MCF 10A (cell line): ENCODE data around the gene DCUN1D3. TPM values are rescaled to one million over a fixed set of nuclear protein-coding genes. Genes with fewer than 3 reads are reported as not detected.

Experiments used
- BruUV-seq: library from RNA; stranded (reverse); fragments of 400-500 nt; replicated peaks from 2 replicates; lab custom pipeline; 2021; lab: Mats Ljungman, UMichigan
- CTCF ChIA-PET: fragments of 300-600 bp; sonication (Branson Sonifier 250); formaldehyde crosslinking; extraction: SDS; loops from one replicate; lab custom pipeline; 2021; ENCODE audit warnings: antibody characterized with exemption, inconsistent platforms; lab: Yijun Ruan, JAX
- POLR2A ChIA-PET: fragments of 300-600, 350-650 bp; sonication (Branson Sonifier 250); formaldehyde crosslinking; extraction: SDS; loops from one replicate; lab custom pipeline; 2020; ENCODE audit warnings: antibody characterized with exemption, inconsistent platforms; lab: Yijun Ruan, JAX
- DNase-seq: peaks from one replicate; pipeline ENCODE4 v3.0.0-alpha.2; 2018; ENCODE audit not compliant: unreplicated experiment
- H3K27ac Mint-ChIP-seq: one replicate; pipeline ENCODE4 v1.8.0; 2022; ENCODE audit warnings: mild to moderate bottlenecking, low read depth, mixed read lengths; ENCODE audit not compliant: unreplicated experiment
- H3K27me3 Mint-ChIP-seq: one replicate; pipeline ENCODE4 v1.8.0; 2022; ENCODE audit warnings: mixed read lengths; ENCODE audit not compliant: insufficient read depth, unreplicated experiment
- H3K36me3 Mint-ChIP-seq: one replicate; pipeline ENCODE4 v1.8.0; 2022; ENCODE audit warnings: mild to moderate bottlenecking, moderate library complexity, mixed read lengths; ENCODE audit not compliant: insufficient read depth, unreplicated experiment
- H3K4me1 Mint-ChIP-seq: one replicate; pipeline ENCODE4 v1.8.0; 2022; ENCODE audit warnings: mixed read lengths; ENCODE audit not compliant: insufficient read depth, unreplicated experiment
- H3K4me3 Mint-ChIP-seq: one replicate; pipeline ENCODE4 v1.8.0; 2022; ENCODE audit warnings: mild to moderate bottlenecking, moderate library complexity, mixed read lengths; ENCODE audit not compliant: unreplicated experiment
- H3K9me3 Mint-ChIP-seq: one replicate; pipeline ENCODE4 v1.8.0; 2022; ENCODE audit warnings: mixed read lengths; ENCODE audit not compliant: unreplicated experiment
- intact Hi-C: fragments of 100-400 bp; cut with micrococcal nuclease; formaldehyde crosslinking; loops from 2 replicates; pipeline ENCODE4 v1.14.1; 2022
- total RNA-seq: library from RNA; stranded (reverse); gene quantifications from 2 replicates; pipeline ENCODE4 v1.2.3, GENCODE V29; 2022
- TF ChIP-seq, protein P1 (sequence below): fragments of 200-600 bp; IDR thresholded peaks from one replicate; pipeline ENCODE4 v1.8.0; 2022; ENCODE audit warnings: antibody characterized with exemption, mild to moderate bottlenecking; ENCODE audit not compliant: unreplicated experiment

The DCUN1D3 gene
- total RNA-seq, 1 experiment from 2014 or later = 31.7 TPM

DNA sequence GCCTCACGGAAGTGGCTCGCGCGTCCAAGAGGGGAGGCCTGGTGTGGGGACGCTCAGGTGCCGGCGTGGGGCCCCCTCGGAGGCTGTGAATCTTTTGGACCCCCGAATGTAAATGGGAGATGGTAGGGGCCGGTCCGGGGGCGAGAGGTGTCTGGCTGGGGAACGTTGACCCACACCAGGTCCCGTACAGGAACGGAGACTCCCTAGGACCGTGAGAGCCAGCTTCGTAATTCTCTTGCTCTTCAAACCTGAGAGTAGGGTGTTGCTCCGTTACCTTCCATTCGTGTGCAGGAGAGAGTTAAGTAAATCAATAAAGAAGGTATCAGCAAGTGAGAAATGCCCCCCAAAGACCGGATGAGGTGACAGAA is 894 bp upstream of the DCUN1D3 start:
- ChIA-PET CTCF (interaction anchor here (0.6 to 5.3 kb wide), 5 partner anchors 34 to 195 kb away, joined by 3 to 47 read pairs (median 4); no protein-coding TSS in a partner anchor), POLR2A (interaction anchor here (0.7 to 16.0 kb wide), 11 partner anchors 8 to 401 kb away, joined by 3 to 343 read pairs (median 17); partner anchors contain the start of genes ERI2, LDAF1 and REXO5)
- H3K27ac Mint-ChIP-seq = peak overlapping the region; percentile 97
- H3K9me3 Mint-ChIP-seq = no peaks in the 10 kb centered on the region
- BruUV-seq = TSS peak; percentile 57
- peaks cover 65% of the 10 kb centered on the region for H3K4me1 Mint-ChIP-seq
- DNase-seq = peak; percentile 33
- H3K36me3 Mint-ChIP-seq = peaks cover 41% of the 10 kb centered on the region
- TF ChIP-seq, protein P1, sequence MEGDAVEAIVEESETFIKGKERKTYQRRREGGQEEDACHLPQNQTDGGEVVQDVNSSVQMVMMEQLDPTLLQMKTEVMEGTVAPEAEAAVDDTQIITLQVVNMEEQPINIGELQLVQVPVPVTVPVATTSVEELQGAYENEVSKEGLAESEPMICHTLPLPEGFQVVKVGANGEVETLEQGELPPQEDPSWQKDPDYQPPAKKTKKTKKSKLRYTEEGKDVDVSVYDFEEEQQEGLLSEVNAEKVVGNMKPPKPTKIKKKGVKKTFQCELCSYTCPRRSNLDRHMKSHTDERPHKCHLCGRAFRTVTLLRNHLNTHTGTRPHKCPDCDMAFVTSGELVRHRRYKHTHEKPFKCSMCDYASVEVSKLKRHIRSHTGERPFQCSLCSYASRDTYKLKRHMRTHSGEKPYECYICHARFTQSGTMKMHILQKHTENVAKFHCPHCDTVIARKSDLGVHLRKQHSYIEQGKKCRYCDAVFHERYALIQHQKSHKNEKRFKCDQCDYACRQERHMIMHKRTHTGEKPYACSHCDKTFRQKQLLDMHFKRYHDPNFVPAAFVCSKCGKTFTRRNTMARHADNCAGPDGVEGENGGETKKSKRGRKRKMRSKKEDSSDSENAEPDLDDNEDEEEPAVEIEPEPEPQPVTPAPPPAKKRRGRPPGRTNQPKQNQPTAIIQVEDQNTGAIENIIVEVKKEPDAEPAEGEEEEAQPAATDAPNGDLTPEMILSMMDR = no peak
- intact Hi-C loops = loop anchor here (2.0 to 5.0 kb wide), 3 partner anchors 94 to 401 kb away; partner anchors contain the start of genes ERI2 and REXO5
- H3K4me3 Mint-ChIP-seq = peak overlapping the region; percentile 75
- H3K27me3 Mint-ChIP-seq = no peaks in the 10 kb centered on the region

DNA sequence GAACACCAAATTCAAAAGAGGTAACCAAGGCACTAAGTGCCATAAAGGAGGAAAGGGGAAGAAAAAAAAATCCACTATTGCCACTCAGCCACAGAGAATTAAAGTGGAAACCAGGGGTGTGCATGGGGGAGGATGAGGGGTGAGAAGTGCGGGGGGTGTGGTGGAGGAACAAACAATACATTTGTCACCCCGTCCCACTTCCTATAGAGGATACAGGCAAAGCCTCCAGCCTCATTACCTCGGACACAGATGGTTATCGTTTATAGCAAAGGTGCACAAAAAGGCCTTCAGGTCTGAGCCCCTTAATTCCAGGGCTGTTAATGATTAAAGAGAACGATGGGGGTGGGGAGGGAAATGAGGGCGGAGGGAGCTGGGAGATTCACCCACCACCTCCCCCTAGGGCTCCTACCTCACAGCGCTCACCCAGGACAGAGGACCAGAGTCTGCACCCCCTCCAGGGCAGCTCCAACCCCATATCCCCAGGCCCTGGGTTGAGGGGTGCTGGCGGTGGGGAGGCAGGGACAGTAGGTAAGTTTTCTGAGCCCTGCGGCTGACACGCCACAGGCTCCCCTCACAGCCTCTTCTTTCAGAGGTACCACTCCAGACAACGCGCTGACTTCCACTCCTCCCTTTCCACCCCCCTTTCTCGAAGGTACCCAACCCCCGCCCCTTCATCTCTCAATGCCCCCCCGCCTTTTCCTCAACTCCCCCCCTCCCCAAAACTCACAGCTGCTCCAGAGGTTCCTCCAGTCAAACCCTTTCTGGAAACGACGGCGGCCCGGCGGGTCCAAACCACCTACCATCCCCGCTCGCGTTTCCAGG is 470 bp downstream of the DCUN1D3 start:
- Mint-ChIP-seq H3K9me3 (no peaks in the 10 kb centered on the region), H3K4me3 (peak overlapping the region; percentile 75), H3K27ac (peak overlapping the region; percentile 97), H3K4me1 (peaks cover 60% of the 10 kb centered on the region), H3K27me3 (no peaks in the 10 kb centered on the region), H3K36me3 (peaks cover 52% of the 10 kb centered on the region)
- no TSS peak for BruUV-seq
- ChIA-PET POLR2A (interaction anchor here (0.5 to 16.0 kb wide), 18 partner anchors 9 to 979 kb away, joined by 3 to 343 read pairs (median 8); partner anchors contain the start of genes ERI2 and REXO5), CTCF (interaction anchor here (0.8 to 5.3 kb wide), 13 partner anchors 13 to 257 kb away, joined by 3 to 47 read pairs (median 5); no protein-coding TSS in a partner anchor)
- intact Hi-C loops = loop anchor here (1.0 to 5.0 kb wide), 4 partner anchors 48 to 403 kb away; partner anchors contain the start of genes ERI2 and REXO5
- no peak for DNase-seq
- TF ChIP-seq, protein P1 = no peak

DNA sequence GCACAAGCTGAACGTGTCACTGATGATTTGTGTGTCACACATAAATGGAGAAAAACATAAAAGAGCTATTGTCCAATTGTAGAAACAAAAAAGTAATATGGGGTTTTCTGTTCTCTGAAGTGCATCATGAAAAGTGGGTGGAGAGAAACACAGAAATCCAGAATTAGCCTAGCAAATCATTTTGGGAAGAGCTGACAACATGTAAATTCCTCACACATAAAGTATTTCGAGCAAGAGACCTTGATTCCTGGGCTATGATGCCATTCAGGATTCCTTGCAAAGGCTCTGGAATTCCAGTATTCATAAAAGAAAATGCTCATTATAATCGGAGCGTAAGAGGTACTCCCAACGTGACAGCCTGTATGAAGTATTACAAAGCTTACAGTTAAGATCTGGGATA is 1.1 kb downstream of the DCUN1D3 start:
- Mint-ChIP-seq H3K4me1 (peaks cover 54% of the 10 kb centered on the region), H3K4me3 (peak overlapping the region; percentile 75), H3K27me3 (no peaks in the 10 kb centered on the region), H3K36me3 (peaks cover 58% of the 10 kb centered on the region), H3K27ac (peak overlapping the region; percentile 97), H3K9me3 (no peaks in the 10 kb centered on the region)
- BruUV-seq = no TSS peak
- intact Hi-C loops = loop anchor here (1.0 kb wide), 1 partner anchor 48 kb away; no protein-coding TSS in a partner anchor
- DNase-seq = no peak
- POLR2A ChIA-PET = interaction anchor here (1.0 to 16.0 kb wide), 13 partner anchors 10 to 403 kb away, joined by 3 to 343 read pairs (median 17); partner anchors contain the start of genes ERI2 and REXO5
- CTCF ChIA-PET = interaction anchor here (0.7 to 5.3 kb wide), 14 partner anchors 12 to 991 kb away, joined by 3 to 47 read pairs (median 5); no protein-coding TSS in a partner anchor
- TF ChIP-seq, protein P1 = no peak

DNA sequence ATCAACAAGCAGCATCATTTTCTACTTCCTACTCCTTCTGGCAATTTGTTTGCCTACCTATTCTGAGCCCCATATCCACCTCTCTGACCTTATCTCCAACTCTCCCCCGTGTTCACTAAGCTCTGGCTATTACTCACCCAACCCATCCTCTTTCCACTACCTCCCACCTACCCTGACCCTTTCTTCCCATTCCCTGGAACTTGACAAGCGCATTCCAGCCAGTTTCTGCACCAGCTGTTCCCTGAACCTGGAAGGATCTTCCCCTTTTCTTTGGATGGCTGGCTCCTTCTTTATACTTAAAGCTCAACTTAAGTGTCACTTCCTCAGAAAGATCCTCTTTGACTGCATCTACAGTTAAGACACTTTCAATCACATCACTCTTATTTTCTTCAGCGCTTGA is 2.2 kb downstream of the DCUN1D3 start:
- H3K9me3 Mint-ChIP-seq = no peaks in the 10 kb centered on the region
- H3K27me3 Mint-ChIP-seq = no peaks in the 10 kb centered on the region
- TF ChIP-seq, protein P1 = no peak
- DNase-seq = no peak
- H3K36me3 Mint-ChIP-seq = peaks cover 70% of the 10 kb centered on the region
- H3K4me1 Mint-ChIP-seq = peaks cover 49% of the 10 kb centered on the region
- peak overlapping the region; percentile 75 for H3K4me3 Mint-ChIP-seq
- intact Hi-C loops = no loop called here
- ChIA-PET CTCF (interaction anchor here (0.6 to 5.3 kb wide), 10 partner anchors 16 to 405 kb away, joined by 3 to 47 read pairs (median 4); no protein-coding TSS in a partner anchor), POLR2A (interaction anchor here (0.6 to 16.0 kb wide), 12 partner anchors 9 to 1201 kb away, joined by 3 to 343 read pairs (median 12); partner anchors contain the start of genes ERI2 and REXO5)
- BruUV-seq = no TSS peak
- peak overlapping the region; percentile 97 for H3K27ac Mint-ChIP-seq
